Activated T-cell treated with anti-CD3 and anti-CD28 coated beads, Interleukin-2, amount 50 U/mL, for 48 hours (primary cell): Measurements from ENCODE around the gene AKAP8.
"Not testable (repeated sequence)": the region's sequence is repeated elsewhere in the genome, so short reads cannot be mapped to it uniquely, and the experiment has no call there.

ENCODE experiments used
- DNase-seq, 2 experiments: peaks; one replicate each; pipeline ENCODE4 v3.0.0-alpha.2; 2020

AKAP8 gene

DNA sequence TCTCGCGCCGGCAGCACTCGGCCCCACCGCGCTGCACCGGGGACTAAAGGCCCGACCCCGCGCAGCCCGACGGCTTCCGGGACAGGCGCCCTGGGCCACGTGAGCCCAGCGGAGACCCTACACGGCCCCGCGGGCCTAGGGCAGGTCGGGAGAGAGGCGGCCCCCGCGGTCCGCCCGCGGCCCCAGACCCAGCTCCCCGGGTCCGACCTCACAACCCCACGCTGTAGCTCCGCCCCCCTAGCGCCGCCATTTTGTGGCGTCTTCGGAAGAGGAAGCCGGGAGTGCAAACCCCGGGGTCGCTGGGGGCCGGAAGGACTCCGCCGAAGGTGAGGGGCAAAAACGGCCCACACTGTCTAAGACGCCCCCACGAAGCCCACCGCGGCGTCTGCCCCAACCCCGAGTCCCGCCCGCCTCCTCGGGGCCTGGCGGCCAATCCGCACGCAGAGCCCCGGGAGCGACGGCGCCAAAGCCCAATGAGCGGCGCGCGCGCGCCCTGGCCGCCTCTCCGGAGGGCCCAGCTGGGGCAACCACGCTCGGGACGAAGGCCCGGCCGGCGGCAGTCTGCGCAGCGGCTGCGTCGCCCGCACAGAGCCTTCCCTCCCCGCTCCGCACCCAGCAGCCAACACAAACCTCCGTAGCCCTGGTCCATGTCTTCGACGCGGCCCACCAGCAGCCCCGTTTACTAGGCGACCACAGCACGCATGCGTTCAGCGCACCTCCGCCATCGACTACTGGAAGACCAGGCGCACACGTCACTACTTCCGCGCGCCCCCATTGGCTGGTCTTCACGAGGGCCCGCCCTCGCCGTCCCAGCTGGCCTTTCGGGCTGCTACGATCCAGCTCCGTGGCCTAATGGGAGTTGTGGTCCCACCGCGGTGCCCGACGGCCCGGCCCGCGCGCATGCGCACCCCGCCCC is at the start of gene AKAP8:
TSS of gene AKAP8 (minus strand) at position 705 of the 916 bp plus-strand sequence. CDS start at position 649, 56 bp downstream.
- peak; percentile 98 for DNase-seq

DNA sequence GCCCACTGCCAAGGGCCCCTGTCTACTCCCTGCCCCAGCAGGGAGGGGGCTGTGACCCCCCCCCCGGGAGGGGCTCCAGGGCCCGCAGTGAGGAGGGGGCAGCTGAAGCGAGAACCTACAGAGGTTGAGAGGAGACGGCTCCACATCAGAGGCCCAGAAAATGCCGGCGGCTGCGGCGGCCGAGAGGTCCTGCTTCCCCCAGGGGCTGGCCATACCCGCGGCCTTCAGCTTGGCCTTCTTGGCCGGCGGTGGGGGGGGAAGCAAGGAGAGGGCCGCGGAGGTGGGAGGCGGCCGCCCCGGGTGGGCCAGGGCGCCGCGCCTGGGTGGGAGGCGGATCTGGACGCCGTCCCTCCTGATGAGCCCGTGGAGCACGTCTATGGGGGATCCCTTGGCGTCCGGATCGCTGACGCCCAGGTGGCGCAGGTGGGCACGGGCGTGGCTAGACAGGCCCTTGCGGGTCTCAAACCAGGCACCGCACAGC is 48.4 kb upstream of the AKAP8 start:
- DNase-seq = no peak

DNA sequence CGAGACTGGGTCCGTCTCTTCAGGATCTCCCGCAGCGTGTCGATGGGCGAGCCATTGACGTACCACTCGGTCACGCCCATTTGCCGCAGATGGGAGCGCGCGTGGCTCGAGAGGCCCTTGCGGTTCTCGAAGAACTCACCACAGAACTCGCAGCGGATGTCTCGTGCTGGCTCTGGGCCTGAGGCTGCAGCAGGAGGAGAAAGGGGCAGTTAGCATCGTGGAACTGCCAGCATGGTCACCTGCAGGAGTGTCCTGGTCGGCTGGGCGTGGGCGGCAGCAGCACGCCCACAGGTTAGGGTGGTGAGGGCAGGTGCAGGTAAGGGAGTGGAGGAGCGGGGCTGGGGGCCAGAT is 47.7 kb upstream of the AKAP8 start:
- no peak for DNase-seq

DNA sequence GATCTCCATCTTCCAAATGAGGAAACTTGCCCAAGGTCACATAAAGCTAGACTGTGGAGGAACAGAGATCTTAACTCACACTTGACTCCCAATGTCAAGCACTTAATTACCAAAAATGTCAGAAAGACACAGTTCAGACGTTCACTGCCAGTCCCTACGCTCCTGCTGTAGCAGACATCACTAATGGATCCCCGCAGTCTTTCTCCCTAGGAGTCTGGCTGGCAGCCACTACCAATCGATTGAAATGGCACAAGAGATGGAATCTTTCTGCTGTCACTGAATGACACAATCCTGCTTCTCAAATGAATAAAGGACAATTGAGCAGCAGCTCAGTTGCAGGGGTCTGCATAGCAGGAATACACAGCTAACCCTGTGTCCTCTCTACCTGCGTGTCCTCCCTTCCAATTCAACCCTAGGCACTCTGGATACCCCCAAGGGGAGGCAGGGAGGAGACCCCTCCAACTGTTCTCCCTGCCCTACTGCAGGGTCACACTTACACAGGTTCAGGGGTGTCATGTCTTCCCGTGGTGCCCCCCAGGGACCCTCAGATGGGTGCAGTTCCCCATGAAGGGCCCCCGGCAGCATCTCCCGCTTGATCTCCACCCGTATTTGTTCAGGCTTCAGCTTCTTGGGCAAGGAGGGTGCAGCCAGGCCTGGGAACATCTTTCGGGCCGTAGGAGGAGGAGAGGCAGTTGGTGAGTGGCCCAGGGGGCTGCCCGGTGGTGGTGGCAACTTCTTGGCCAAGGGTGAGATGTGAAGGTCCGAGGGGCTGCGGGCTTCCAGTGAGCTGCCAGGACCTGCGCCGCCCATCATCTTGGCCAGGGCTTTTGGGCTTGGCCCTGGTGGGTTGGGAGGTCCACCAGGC is 47.1 kb upstream of the AKAP8 start:
- no peak for DNase-seq

DNA sequence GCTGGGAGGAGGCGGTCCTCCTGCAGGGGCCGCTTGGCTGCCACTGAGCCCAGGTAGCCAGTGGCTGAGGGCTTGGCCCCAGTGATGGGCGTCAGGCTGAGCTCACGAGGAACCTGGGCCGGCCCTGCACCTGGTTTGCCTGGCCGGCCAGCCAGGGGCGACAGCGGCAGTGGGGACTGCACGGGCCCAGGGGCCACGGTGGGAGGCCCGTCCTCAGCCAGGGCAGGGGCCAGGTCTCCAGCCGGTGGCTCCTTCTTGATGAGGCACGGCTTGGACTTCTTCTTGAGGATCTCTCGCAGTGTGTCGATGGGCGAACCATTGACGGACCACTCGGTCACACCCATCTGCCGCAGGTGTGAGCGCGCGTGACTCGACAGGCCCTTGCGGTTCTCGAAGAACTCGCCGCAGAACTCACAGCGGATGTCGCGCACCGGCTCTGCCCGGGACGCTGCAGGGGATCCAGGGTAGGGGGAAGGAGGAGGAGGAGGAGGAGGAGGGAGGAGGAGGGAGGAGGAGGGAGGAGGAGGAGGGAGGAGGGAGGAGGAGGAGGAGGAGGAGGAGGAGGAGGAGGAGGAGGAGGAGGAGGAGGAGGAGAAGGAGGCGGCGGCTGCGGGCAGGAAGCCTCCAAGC is 45.8 kb upstream of the AKAP8 start:
- DNase-seq = no peak

DNA sequence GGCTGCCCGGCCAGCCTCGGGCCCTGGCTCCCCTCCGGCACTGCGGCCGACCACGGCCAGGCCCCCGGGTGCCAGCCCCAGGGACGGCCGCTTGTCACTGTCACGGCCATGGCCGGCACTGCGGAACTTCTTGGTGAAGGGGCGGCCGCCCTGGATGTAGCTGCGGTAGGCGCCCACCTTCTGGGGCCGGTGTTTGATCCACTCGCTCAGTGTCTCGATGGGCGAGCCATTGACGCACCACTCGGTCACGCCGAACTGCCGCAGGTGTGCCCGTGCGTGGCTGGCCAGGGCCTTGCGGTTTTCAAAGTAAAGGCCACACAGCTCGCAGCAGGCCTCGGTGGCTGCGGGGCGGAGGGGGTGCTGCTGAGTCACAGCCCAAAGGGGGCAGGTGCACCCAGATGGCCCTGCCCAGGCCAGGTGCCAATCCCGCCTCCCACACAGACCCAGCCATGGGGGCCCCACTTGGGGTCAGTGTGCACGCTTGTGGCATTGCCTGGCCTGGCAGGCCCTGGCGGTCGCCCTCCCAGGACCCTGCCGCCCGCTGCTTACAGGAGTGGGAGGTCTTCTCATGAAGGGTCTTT is 45.2 kb upstream of the AKAP8 start:
- no peak for DNase-seq

DNA sequence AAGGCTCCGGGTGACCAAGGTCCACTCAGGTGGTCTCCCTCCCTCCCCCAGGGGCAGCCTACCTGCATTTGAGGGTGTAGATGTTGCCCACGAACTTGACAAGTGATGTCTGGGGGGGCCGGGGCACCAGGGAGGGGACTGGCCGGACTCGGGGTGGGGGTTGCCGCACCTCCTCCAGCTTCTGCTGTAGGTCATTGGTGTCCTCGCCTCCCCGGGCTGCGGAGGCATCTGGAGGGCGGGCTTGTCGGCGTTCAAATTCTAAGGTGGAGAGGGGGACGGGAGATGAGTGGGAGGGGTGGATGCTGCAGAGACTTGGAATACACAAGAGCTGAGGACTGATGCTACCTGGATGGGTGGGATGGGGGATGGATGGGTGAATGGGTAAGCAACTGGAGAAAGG is 44.5 kb upstream of the AKAP8 start:
- DNase-seq = no peak

DNA sequence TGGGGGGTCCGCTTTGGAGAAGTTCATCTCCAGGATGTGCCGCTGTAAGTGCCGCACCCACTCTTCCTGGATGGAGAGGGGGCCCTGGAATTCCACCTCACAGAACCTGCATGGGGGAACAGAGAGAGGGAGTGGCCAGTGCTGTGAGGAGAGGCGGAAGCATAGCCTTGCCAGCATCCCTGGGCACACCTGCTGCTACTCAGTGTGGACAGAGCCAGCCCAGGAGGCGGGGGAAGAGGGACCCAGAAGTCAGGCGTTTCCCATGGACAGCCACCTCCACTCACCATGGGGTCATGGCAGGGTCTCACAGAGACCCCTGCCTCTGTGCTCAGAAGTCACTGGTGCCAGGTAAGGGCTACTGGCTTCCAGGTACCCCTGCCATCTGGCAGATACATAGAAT is 43.5 kb upstream of the AKAP8 start:
- DNase-seq = no peak

DNA sequence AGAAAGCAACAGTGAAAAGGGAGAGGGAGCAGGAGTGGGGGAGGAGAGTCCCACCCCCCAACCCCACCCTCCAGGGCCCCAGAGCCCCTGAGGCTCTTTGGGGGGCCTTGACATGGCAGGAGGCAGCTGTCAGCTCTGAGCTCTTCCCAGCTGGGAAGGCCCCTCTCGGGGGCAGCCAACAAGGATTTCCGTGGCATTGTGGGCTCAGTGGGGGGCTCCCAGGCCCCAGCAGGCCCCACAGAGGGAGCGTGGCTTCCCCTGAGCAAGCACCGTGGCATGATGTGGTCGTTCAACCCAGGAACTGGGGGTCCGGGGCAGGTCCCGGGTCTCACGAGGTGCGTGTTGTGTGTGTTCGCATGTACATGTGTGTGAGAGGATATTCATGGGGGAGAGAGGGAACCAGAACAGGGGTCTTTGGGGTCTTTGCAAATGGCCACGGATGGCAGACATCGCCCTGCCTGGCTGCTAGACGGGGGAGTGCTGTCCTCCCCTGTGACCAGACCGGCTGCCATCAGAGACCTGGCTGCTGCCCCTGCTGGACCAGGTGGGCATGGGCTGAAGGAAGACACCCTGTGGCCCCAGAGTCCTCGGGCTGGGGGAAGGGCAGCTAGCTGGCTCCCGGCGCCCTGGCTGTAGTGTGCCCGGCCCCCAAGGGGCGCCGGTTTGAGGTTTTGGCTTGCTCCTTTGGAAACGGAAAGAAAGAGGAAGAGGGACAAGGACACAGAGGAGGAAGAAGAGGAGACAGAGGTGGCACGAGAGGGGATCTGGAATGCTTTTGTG is 42.9 kb upstream of the AKAP8 start:
- no peak for DNase-seq

DNA sequence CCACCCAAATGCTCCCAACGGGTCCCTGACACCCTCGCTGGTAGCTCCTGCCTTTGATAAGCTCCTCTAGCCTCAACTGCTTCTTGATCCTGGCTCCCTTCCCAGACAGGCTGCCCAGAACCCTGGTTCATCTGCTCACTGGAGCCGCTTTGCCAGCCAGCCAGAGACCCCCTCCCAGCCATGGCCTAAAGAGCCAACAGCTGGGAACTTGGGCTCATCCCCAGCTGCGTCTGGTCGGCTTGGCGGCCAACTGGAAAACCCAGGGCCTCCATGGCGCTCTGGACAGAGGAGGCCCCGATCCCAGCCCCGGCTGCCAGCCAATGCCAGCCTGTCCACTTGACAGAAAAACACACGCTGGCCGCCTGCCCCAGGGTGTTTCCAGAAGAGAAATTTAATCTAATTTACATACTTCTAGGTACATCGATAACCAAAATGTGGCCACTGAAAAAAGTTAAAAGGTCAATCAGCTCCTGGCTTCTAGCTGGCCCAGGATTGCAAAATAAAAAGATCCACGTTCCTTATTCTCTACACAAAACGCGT is 42.2 kb upstream of the AKAP8 start:
- DNase-seq = no peak

DNA sequence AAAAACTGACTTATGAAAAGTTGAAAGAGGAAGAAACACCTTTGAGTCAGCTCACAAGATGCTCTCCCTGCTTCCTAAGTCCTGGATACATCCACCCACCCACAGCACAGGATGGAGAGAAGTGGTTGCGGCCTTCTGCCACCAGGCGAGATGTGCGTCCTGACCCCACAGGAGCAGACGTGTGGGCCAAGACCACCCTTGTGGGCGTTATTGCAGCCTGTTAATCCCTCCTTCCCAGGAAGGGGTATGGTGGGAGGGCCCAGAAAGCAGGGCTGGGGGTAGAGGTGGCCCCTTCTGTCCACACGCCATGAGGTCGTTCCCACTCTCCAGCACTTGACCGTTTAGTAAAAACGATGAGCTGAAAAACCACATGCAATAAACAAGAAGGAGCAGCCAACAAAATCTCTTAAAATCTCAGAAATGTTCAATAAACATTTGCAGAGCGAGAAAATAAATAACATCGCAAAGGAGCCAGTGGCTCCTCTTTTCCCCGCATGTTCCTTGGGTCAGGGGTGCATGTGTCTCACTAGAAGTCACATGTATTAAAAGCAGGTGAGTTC is 41.6 kb upstream of the AKAP8 start:
- no peak for DNase-seq

DNA sequence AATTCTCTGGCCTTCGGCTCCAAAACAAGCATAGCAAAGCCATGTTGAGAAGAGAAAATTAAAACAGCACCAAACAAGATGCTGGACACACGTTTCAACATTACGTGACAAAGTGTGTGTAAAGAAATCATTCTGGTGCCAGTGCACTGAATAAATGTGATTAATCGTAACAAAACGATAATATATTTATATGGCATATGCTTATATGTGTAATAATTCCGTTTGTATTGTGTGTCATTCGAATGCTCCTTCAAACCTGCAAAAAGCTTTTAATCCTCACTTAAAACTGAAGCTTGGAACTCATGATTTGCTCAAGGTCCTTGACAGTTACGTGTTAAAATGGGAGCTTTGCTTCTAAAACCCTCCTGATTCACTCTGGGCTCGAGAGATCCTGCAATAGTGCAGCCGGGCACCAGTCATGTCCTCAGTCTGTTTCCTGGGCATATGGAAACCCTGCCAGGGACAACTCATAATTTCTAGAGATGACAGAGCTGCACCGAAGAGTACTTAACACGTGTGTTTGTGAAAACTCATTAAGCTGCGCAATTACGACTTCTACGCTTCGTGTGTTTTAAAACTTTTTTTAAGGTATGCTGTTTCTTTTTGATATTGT is 39.9 kb upstream of the AKAP8 start:
- DNase-seq = peak in 1 of 2 experiments; percentile 26

DNA sequence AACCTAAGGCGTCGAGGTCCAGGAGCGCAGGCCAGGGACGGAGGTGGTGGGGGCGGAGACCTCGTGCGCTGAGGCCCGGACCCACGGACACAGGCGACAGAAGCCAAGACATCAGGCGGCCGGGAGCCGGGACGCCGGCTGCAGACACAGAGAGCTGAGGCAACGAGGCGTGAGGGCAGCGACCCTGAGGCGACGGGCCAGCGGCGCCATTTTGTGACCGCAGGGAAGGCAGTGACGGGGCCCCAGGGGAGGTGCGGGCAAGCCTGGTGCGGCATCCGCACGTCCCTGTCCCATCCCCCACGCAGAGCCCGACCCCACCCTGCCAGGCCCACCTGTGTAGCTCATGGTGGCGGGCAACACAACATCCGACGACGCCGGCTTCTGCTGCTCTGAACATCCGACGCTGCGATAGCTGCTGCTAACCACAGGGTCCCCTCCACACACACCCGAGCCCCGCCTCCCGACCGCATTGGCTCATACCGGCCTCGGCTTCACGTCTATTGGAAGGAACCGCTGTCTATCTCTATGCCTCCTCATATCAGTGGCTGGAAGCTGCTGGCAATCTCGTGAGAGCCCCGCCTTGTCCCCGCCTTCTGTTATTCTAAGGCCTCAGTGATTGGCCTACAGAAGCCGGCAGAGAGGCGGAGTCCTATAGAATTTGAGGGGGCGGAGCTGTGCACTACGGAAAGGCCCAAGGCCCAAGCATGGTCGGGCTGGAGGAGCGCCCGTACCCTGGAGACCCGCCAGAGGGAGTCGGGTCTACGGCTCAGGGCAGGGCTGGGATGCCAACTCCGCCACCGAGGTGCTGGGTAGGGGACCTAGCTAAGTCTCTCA is 39.2 kb upstream of the AKAP8 start, which contains the start of gene AKAP8L:
TSS of gene AKAP8L (minus strand) at position 410 of the 834 bp plus-strand sequence. CDS start at position 345, 65 bp downstream.
- peak; percentile 98 to 99 for DNase-seq

DNA sequence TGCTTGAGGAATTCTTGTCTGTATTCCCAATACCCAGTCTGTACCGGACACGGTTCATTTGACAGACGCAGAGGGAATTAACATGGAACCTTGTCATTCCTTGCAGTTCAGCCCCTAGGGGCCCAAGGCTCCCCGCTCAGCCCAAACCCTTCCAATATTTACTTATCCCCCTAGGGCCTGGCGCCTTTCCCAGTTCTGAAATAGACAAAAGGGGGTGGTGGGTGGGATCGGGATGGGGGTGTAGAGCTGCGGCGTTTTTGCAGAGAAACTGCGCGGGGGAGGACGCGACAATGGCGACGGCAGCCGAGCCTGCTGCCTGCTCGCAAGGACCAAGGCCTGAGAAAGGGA is 38.6 kb upstream of the AKAP8 start:
- no peak for DNase-seq

DNA sequence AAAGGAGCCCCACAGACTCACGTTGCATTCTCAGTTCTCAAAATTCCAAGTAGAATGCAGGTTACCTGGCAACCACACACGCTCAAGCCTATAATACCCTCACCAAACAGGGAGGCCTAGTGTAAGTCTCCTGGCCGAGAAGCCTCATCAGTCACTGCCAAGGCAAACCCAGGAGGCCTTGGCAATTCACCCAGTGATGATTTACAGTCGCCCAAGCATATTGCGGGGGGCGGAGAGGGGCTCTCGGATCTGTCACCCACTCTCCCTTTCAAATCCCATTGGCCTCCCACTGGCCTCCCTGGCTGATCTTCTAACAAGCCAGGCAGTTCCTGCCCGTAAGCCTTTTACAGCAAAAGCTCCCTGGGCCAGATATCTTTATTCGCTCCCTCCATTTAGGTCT is 38.1 kb upstream of the AKAP8 start:
- DNase-seq = no peak

DNA sequence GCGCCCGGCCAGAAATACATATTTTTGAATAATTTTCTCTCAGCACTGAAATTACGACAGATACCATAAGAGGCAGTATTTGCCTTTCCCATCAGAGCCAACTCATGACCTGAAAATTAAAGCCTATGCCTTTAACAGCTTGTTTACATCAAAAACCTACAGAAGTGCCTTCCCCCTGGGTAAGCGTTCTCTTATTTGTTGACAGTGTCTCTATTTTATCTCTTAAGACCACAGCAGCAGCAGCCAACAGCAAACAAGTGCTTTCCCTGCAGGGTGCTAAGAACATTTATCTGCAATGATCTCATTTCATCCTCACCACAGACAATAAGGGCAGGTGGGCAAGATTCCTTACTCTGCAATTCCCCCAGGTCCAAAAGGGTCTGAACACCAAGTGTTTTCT is 33.2 kb upstream of the AKAP8 start:
- no peak for DNase-seq

DNA sequence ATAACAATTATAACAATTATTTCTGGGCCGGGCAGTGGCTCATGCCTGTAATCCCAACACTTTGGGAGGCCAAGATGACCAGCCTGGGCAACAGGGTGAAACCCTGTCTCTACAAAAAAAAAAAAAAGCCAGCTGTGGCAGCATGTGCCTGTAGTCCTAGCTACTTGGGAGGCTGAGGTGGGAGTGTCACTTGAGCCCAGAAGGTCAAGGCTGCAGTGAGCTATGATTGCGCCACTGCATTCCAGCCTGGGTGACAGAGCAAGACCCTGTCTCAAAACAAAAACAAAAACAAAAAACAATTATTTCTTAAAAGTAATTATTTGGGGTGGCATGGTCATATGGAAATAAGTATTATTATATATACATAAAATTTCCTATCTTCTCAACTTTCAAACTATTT is 31.8 kb upstream of the AKAP8 start:
- DNase-seq = not testable (repeated sequence)

DNA sequence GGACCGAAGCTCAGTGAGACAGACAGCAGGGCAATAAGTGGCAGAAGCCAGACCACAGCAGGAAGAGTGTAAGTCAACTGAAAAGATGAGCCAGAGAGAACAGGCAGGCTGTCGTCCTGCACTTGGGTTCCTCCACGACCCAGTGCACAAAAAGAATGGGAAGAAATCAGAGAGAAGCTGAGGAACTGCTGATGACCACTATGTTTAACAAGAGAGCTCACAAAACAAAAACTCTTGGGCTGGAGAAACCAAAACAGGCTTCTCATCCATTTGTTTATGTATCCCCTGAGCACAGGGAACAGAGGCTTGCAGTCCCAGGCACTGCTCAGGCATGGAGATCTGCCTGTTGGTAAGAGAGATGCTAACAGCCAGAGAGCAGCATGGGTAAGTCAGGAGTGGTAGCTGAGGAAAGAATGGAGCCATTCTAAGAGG is 25.2 kb upstream of the AKAP8 start:
- DNase-seq = no peak

DNA sequence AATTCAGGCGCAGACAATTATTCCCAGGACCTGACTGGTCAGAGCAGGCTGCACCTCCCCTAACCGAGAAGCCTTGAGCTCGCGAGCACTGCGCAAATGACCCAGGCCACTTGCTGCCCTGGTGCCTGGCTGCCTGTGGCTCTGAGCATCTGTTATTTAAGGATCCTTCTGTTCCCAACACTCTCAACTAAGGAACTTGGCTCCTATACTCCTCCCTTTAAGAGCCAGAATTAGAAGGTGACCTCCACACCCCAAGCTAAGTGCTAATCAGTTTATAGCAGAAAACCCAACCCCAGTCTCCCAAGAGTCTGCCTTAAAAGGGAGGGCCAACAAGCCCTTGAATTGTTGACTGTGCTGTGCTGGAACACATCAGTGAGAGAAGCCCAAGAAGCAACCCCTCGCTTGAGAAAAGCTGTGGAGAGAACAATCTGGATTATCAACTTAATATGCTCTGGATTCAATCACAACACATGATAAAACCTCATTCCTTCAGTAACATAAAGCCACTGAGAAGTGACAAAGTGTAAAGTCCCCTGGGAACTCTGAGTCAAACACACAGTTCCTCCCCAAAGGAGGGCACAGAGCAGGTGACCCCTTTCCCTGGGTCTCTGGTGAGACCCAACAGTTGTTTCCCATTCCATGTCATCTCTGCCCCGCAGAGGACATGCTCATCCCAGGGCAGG is 24.7 kb upstream of the AKAP8 start:
- DNase-seq = no peak
